ENCODE data around the gene SMIM14. TPM values are rescaled to one million over a fixed set of nuclear protein-coding genes. Genes with fewer than 3 reads are reported as not detected.

SMIM14 gene
- total RNA-seq, 1 experiment from 2014 or later, result 32.3 TPM

GRCh38 chr4:39528061-39528465 lies 110.6 kb downstream of the SMIM14 start (continued):
- TF ChIP-seq RELA (CRISPR knock-in tag; IDR thresholded peaks at IDR 0.05; ENCODE audit: borderline replicate concordance), result no peak
- peak; percentile 20; the same call in 1 of the 2 replicates for TF ChIP-seq ETV6 (CRISPR knock-in tag; IDR thresholded peaks at IDR 0.05)
- peak; percentile 18; the same call in 1 of the 2 replicates for TF ChIP-seq PRDM15 (CRISPR knock-in tag; IDR thresholded peaks at IDR 0.05)
- TF ChIP-seq, protein P1, sequence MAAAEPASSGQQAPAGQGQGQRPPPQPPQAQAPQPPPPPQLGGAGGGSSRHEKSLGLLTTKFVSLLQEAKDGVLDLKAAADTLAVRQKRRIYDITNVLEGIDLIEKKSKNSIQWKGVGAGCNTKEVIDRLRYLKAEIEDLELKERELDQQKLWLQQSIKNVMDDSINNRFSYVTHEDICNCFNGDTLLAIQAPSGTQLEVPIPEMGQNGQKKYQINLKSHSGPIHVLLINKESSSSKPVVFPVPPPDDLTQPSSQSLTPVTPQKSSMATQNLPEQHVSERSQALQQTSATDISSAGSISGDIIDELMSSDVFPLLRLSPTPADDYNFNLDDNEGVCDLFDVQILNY (CRISPR knock-in tag; IDR thresholded peaks at IDR 0.05), result 0 out of 2 replicates have a peak, but pooled peaks have one; percentile 5
- no peak for TF ChIP-seq ZNF121 (CRISPR knock-in tag; IDR thresholded peaks at IDR 0.05)
- TF ChIP-seq NR3C1 (CRISPR knock-in tag; conservative IDR thresholded peaks at IDR 0.05; ENCODE audit: low read depth), result no peak
- TF ChIP-seq FOXP4 (CRISPR knock-in tag; IDR thresholded peaks at IDR 0.05), result no peak
- no peak for TF ChIP-seq ESRRA (CRISPR knock-in tag; IDR thresholded peaks at IDR 0.05; ENCODE audit: borderline replicate concordance)
- no peak for TF ChIP-seq ATF1 (CRISPR knock-in tag; IDR thresholded peaks at IDR 0.05)
- 0 out of 2 replicates have a peak, but pooled peaks have one; percentile 24 for TF ChIP-seq CREM (CRISPR knock-in tag; IDR thresholded peaks at IDR 0.05)
- no peak for TF ChIP-seq NR1H2 (CRISPR knock-in tag; IDR thresholded peaks at IDR 0.05)
- TF ChIP-seq ZNF219 (CRISPR knock-in tag; IDR thresholded peaks at IDR 0.05; ENCODE audit: borderline replicate concordance), result no peak
- TF ChIP-seq, protein P2, sequence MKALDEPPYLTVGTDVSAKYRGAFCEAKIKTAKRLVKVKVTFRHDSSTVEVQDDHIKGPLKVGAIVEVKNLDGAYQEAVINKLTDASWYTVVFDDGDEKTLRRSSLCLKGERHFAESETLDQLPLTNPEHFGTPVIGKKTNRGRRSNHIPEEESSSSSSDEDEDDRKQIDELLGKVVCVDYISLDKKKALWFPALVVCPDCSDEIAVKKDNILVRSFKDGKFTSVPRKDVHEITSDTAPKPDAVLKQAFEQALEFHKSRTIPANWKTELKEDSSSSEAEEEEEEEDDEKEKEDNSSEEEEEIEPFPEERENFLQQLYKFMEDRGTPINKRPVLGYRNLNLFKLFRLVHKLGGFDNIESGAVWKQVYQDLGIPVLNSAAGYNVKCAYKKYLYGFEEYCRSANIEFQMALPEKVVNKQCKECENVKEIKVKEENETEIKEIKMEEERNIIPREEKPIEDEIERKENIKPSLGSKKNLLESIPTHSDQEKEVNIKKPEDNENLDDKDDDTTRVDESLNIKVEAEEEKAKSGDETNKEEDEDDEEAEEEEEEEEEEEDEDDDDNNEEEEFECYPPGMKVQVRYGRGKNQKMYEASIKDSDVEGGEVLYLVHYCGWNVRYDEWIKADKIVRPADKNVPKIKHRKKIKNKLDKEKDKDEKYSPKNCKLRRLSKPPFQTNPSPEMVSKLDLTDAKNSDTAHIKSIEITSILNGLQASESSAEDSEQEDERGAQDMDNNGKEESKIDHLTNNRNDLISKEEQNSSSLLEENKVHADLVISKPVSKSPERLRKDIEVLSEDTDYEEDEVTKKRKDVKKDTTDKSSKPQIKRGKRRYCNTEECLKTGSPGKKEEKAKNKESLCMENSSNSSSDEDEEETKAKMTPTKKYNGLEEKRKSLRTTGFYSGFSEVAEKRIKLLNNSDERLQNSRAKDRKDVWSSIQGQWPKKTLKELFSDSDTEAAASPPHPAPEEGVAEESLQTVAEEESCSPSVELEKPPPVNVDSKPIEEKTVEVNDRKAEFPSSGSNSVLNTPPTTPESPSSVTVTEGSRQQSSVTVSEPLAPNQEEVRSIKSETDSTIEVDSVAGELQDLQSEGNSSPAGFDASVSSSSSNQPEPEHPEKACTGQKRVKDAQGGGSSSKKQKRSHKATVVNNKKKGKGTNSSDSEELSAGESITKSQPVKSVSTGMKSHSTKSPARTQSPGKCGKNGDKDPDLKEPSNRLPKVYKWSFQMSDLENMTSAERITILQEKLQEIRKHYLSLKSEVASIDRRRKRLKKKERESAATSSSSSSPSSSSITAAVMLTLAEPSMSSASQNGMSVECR (CRISPR knock-in tag; IDR thresholded peaks at IDR 0.05; ENCODE audit: borderline replicate concordance), result no peak
- TF ChIP-seq SMAD3 (CRISPR knock-in tag; IDR thresholded peaks at IDR 0.05; ENCODE audit: borderline replicate concordance), result no peak
- TF ChIP-seq ZNF416 (CRISPR knock-in tag; IDR thresholded peaks at IDR 0.05), result no peak
- no peak for TF ChIP-seq PRRX2 (CRISPR knock-in tag; IDR thresholded peaks at IDR 0.05)
- TF ChIP-seq ZNF423 (CRISPR knock-in tag; IDR thresholded peaks at IDR 0.05), result no peak
- TF ChIP-seq NR2C2 (CRISPR knock-in tag; IDR thresholded peaks at IDR 0.05), result no peak
- no peak for TF ChIP-seq ATF2 (CRISPR knock-in tag; IDR thresholded peaks at IDR 0.05; ENCODE audit: borderline replicate concordance, low read depth)
- TF ChIP-seq IRF1 (CRISPR knock-in tag; IDR thresholded peaks at IDR 0.05), result peak; percentile 64; the same call in 1 of the 2 replicates
- TF ChIP-seq, protein P3, sequence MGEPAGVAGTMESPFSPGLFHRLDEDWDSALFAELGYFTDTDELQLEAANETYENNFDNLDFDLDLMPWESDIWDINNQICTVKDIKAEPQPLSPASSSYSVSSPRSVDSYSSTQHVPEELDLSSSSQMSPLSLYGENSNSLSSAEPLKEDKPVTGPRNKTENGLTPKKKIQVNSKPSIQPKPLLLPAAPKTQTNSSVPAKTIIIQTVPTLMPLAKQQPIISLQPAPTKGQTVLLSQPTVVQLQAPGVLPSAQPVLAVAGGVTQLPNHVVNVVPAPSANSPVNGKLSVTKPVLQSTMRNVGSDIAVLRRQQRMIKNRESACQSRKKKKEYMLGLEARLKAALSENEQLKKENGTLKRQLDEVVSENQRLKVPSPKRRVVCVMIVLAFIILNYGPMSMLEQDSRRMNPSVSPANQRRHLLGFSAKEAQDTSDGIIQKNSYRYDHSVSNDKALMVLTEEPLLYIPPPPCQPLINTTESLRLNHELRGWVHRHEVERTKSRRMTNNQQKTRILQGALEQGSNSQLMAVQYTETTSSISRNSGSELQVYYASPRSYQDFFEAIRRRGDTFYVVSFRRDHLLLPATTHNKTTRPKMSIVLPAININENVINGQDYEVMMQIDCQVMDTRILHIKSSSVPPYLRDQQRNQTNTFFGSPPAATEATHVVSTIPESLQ (CRISPR knock-in tag; IDR thresholded peaks at IDR 0.05), result no peak
- no peak for TF ChIP-seq ZSCAN18 (CRISPR knock-in tag; IDR thresholded peaks at IDR 0.05)
- TF ChIP-seq NFYB (CRISPR knock-in tag; conservative IDR thresholded peaks at IDR 0.05; ENCODE audit: low read depth), result no peak
- TF ChIP-seq TEAD4 (CRISPR knock-in tag; IDR thresholded peaks at IDR 0.05), result no peak

Data from WTC11 (cell line).